K562 (cell line): ENCODE measurements around the gene PRKAA1.
"Not testable (repeated sequence)": the region's sequence is repeated elsewhere in the genome, so short reads cannot be mapped to it uniquely, and the experiment has no call there.

ENCODE experiments used
- ARNT ChIP-seq, 2 experiments: fragments of 450-650 bp; IDR thresholded peaks; 2 replicates each; pipeline ENCODE4 v1.6.1; 2016; ENCODE audit warnings: mild to moderate bottlenecking in 1 of 2
- BACH1 ChIP-seq: fragments of 200-800 bp; sonication (Bioruptor generic); IDR thresholded peaks from 2 replicates; pipeline ENCODE4 v1.6.1; 2016; ENCODE audit warnings: missing genetic modification characterization, missing compliant biosample characterization
- BHLHE40 ChIP-seq: IDR thresholded peaks from 2 replicates; pipeline ENCODE4 v1.6.1; 2011; ENCODE audit warnings: low read length, improper control_type of control experiment
- HDAC2 ChIP-seq: fragments of 450-650 bp; IDR thresholded peaks from 2 replicates; pipeline ENCODE4 v1.6.1; 2016; ENCODE audit warnings: mild to moderate bottlenecking
- PHF8 ChIP-seq: fragments of 200-600 bp; sonication (generic); IDR thresholded peaks from 2 replicates; pipeline ENCODE4 v1.6.1; 2012; ENCODE audit warnings: mixed run types, mild to moderate bottlenecking, inconsistent platforms, low read length, moderate library complexity, borderline replicate concordance
- SMC3 ChIP-seq: conservative IDR thresholded peaks from 2 replicates; pipeline ENCODE4 v1.6.1; 2011; ENCODE audit warnings: low read depth, low read length, improper control_type of control experiment; ENCODE audit not compliant: insufficient read depth
- TF ChIP-seq, protein P1 (sequence below): IDR thresholded peaks from 2 replicates; pipeline ENCODE4 v1.6.1; 2012; ENCODE audit warnings: low read depth, low read length, improper control_type of control experiment, borderline replicate concordance

GRCh38 chr5:40786664-40787063 lies 11.5 kb downstream of the PRKAA1 start:
- TF ChIP-seq SMC3; HDAC2; BACH1 (tag); BHLHE40; PHF8; ARNT (IDR thresholded peaks at IDR 0.05): not testable (repeated sequence)
- TF ChIP-seq, protein P1, sequence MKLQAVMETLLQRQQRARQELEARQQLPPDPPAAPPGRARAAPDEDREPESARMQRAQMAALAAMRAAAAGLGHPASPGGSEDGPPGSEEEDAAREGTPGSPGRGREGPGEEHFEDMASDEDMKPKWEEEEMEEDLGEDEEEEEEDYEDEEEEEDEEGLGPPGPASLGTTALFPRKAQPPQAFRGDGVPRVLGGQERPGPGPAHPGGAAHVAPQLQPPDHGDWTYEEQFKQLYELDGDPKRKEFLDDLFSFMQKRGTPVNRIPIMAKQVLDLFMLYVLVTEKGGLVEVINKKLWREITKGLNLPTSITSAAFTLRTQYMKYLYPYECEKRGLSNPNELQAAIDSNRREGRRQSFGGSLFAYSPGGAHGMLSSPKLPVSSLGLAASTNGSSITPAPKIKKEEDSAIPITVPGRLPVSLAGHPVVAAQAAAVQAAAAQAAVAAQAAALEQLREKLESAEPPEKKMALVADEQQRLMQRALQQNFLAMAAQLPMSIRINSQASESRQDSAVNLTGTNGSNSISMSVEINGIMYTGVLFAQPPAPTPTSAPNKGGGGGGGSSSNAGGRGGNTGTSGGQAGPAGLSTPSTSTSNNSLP: not testable (repeated sequence)
